K562 (cell line): ENCODE data around the gene LSM14B. TPM values are rescaled to one million over a fixed set of nuclear protein-coding genes. Genes with fewer than 3 reads are reported as not detected.
A peak's percentile ranks its signal among the peaks of the same experiment; 100 is the strongest.

Experiments used
- ATF3 ChIP-seq, 2 experiments: fragments of 450-650 bp in 1 of 2; sonication (generic) in 1 of 2; formaldehyde crosslinking in 1 of 2; IDR thresholded peaks in 1 of 2; conservative IDR thresholded peaks in 1 of 2; 2 replicates each; pipeline versions ENCODE4 v1.6.1 to v1.8.1; 2016 to 2023; ENCODE audit warnings: mild to moderate bottlenecking in 2 of 2, moderate library complexity in 2 of 2, inconsistent platforms in 1 of 2, missing genetic modification reagents in 1 of 2
- CHD2 ChIP-seq: IDR thresholded peaks from 2 replicates; pipeline ENCODE4 v1.6.1; 2011; ENCODE audit warnings: low read depth, low read length
- CREB3 ChIP-seq: fragments of 450-650 bp; conservative IDR thresholded peaks from 2 replicates; pipeline ENCODE4 v1.6.1; 2016; ENCODE audit warnings: missing genetic modification characterization, low read depth, mild to moderate bottlenecking, missing compliant biosample characterization, moderate library complexity
- HMGXB4 ChIP-seq: sonication (generic); formaldehyde crosslinking; IDR thresholded peaks from 2 replicates; pipeline ENCODE4 v1.8.1; 2023; ENCODE audit warnings: mild to moderate bottlenecking, missing genetic modification reagents
- KLF10 ChIP-seq: fragments of 250-450 bp; sonication (Bioruptor Pico); IDR thresholded peaks from 2 replicates; pipeline ENCODE4 v1.6.1; 2021; ENCODE audit warnings: matching md5 sums
- NFE2 ChIP-seq: IDR thresholded peaks from 2 replicates; pipeline ENCODE4 v1.6.1; 2014; ENCODE audit warnings: antibody characterized with exemption, low read depth
- NFIX ChIP-seq: fragments of 250-450 bp; sonication (Bioruptor Pico); IDR thresholded peaks from 2 replicates; pipeline ENCODE4 v1.4.0; 2020; ENCODE audit warnings: low read depth, mild to moderate bottlenecking, moderate library complexity
- PCBP1 ChIP-seq: fragments of 200-400 bp; formaldehyde crosslinking; IDR thresholded peaks from 2 replicates; pipeline ENCODE4 v1.6.1; 2018; ENCODE audit warnings: mild to moderate bottlenecking, low read depth, low read length; ENCODE audit not compliant: poor library complexity, severe bottlenecking
- REST ChIP-seq, 2 experiments: fragments of 450-650 bp; formaldehyde crosslinking in 1 of 2; IDR thresholded peaks; 2 replicates each; pipeline versions ENCODE4 v1.4.0 to v1.6.1; 2014 to 2020; ENCODE audit warnings: mild to moderate bottlenecking in 2 of 2, borderline replicate concordance in 1 of 2, low read depth in 1 of 2
- SMC3 ChIP-seq: conservative IDR thresholded peaks from 2 replicates; pipeline ENCODE4 v1.6.1; 2011; ENCODE audit warnings: low read depth, low read length, improper control_type of control experiment; ENCODE audit not compliant: insufficient read depth
- STAT5A ChIP-seq: IDR thresholded peaks from 2 replicates; pipeline ENCODE4 v1.6.1; 2012; ENCODE audit warnings: low read length, inconsistent platforms, borderline replicate concordance
- XRCC3 ChIP-seq: fragments of 450-650 bp; IDR thresholded peaks from 2 replicates; pipeline ENCODE4 v1.6.1; 2017; ENCODE audit warnings: mild to moderate bottlenecking, moderate library complexity
- ZBTB7A ChIP-seq: IDR thresholded peaks from 2 replicates; pipeline ENCODE4 v1.6.1; 2011; ENCODE audit warnings: low read depth, mild to moderate bottlenecking, low read length, moderate library complexity, borderline replicate concordance; ENCODE audit not compliant: control insufficient read depth
- ZFP30 ChIP-seq: fragments of 250-450 bp; sonication (Bioruptor Pico); IDR thresholded peaks from 2 replicates; pipeline ENCODE4 v1.8.0; 2022; ENCODE audit warnings: moderate library complexity, mild to moderate bottlenecking, inconsistent platforms, borderline replicate concordance
- polyA plus RNA-seq, 8 experiments: library from polyadenylated mRNA; depleted of rRNA in 4 of 8; stranded (reverse) in 5 of 8; unstranded in 3 of 8; fragments of >200 nt; fragmentation: Nextera tagmentation in 2 of 8; fragmentation: Illumina TruSeq in 1 of 8; extraction: Ambion mirVana in 2 of 8; extraction: Trizol in 1 of 8; gene quantifications; 2 replicates each; pipeline versions ENCODE4 v1.2.1 to v1.2.3, GENCODE V29; 2011 to 2014; ENCODE audit warnings: inconsistent platforms in 1 of 8, missing spikeins in 1 of 8
- total RNA-seq, 7 experiments: library from RNA; depleted of rRNA in 6 of 7; stranded (reverse); fragments of >200 nt in 6 of 7; fragmentation: Illumina TruSeq in 2 of 7; extraction: Trizol in 2 of 7; gene quantifications; 2 replicates each; pipeline versions ENCODE4 v1.2.1 to v1.2.3, GENCODE V29; 2011 to 2021; ENCODE audit warnings: low replicate concordance in 1 of 7

LSM14B gene
- total and polyA plus RNA-seq, 9 of the 15 experiments (the other 6 are each of a cell fraction or from before 2014, with no cell fraction given), result 0.66 to 36.0 (median 20.2) TPM

GRCh38 chr20:62143081-62143956 is 21.0 kb downstream of the LSM14B start, which contains the start of the genes PSMA7 and SS18L1 (continued):
- peak; percentile 91 for TF ChIP-seq REST (IDR thresholded peaks at IDR 0.05; ENCODE audit: borderline replicate concordance)
- no peak for TF ChIP-seq REST (CRISPR knock-in tag; IDR thresholded peaks at IDR 0.05; ENCODE audit: low read depth)
- no peak for TF ChIP-seq SMC3
- no peak for TF ChIP-seq HMGXB4
- TF ChIP-seq KLF10 (CRISPR knock-in tag), result no peak
- TF ChIP-seq NFE2, result peak; percentile 76
- no peak for TF ChIP-seq CREB3 (tag)
- no peak for TF ChIP-seq XRCC3
- TF ChIP-seq CHD2, result no peak
- TF ChIP-seq NFIX (CRISPR knock-in tag), result no peak
- TF ChIP-seq ZBTB7A, result 0 out of 2 replicates have a peak, but pooled peaks have one; percentile 5
- TF ChIP-seq ATF3 (IDR thresholded peaks at IDR 0.05), result no peak
- TF ChIP-seq ATF3 (CRISPR knock-in tag; conservative IDR thresholded peaks at IDR 0.05), result no peak
- TF ChIP-seq ZFP30 (CRISPR knock-in tag), result no peak
- no peak for TF ChIP-seq PCBP1
- no peak for TF ChIP-seq STAT5A
